EH (cell line): Measurements from ENCODE around the gene CERT1.
"Not testable (repeated sequence)": the region's sequence is repeated elsewhere in the genome, so short reads cannot be mapped to it uniquely, and the experiment has no call there.

Experiments
- DNase-seq: peaks from one replicate; pipeline ENCODE4 v3.0.0-alpha.2; 2015; ENCODE audit warnings: low read depth

CERT1 gene

DNA sequence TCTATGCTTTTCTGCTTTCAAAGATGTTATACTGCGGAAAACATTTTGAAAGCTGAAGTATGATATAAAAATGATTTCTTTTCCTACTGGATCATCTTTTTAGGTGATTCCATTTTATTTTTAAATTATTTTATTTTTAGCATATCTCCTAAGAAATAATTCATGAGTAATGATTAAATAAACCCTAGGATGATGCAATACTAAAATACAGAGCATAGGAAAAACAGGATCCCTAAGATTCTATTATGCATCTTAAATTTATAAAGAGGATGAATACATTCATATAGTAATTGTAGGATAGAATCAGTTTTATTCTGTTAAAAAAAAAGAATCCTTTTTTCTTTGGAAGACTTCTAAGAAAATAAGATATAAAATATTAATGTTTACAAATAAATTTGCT lies 11.1 kb upstream of the CERT1 start:
- no peak for DNase-seq

DNA sequence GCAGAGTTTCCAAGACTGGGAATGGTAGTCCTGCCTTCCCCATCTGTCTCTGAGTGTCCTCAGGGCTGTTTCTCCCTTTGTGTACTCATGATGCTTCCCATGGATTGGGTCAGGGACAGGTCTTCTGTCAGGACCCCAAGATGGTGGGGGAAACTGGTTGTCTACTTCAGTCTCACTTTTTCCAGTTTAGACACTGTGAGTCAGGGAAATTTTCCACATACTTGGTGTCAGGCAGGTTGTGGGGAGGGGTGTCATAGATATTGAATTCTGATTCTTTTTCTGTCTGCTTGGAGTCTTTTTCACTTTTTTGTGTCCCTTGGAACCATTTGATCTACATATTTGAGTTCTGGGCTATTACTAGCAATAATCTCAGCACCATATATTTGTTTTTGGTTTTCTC lies 10.6 kb upstream of the CERT1 start:
- peak; percentile 10 for DNase-seq

DNA sequence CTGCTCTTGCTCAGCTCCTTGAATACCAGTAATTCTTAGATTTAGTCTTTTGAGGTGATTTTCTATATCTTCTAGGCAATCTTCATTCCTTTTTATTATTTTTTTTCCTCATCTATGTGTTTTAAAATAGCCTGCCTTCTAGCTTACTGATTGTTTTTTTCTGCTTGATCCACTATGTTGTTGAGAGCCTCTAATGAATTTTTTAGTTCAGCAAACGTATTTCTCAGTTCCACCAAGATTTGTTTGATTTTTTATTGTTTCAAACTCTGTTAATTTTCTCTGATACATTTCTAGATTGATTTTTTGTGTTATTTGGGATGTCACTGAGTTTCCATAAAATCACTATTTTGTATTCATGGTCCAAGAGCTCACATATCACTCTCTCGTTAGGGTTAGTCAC lies 9.8 kb upstream of the CERT1 start:
- no peak for DNase-seq

DNA sequence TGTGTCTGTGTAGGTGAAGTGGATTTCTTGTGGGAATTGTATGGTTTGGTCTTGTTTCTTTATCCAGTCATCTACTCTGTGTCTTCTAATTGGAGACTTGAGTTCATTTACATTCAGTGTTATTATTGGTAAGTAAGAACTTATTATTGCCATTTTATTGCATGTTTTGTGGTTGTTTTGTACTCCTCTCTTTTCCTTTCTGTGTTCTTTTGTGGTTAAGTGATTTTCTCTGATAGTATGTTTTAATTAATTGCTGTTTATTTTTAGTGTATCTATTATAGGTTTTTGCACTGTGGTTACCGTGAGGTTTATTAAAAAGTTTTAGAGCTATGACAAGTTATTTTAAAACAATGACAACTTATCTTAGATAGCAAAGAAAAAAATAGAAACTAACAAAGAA lies 8.3 kb upstream of the CERT1 start:
- no peak for DNase-seq

DNA sequence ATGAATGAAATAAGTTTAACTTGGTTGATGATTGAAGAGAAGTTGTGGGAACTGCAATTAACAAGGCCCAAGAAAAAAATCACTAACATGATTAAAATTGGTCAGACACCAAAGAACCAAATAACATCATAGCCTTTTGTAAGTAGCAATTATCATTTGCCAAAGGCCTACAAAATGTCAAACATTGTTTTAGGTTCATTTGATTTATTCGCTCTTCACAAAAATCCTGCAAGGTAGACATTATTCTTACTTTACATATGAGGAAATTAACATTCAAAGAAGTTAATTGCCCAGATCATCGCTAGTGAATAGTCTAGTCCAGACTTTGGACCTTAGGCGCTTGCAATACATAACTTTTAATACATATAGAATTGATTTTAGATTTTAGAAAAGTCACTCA lies 2.9 kb upstream of the CERT1 start:
- DNase-seq: no peak

DNA sequence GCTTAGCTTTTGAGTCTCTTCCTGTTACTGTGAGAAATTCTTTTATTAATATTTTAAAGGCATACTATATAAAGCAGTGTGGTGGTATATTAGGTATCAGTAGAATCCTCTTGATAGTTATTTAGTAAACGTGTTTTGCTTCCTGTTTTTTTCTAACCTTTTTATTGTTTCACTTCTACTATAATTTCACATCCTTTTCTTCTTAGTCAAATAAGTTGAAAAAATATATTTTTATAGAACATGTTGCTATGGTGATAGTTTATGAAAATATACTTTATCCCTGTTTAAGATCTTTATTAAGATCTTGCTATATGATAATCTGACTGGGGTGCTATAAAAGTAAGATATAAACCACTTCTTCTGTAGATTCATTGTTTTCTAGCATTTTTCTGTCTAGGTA lies 2.4 kb upstream of the CERT1 start:
- DNase-seq: no peak

DNA sequence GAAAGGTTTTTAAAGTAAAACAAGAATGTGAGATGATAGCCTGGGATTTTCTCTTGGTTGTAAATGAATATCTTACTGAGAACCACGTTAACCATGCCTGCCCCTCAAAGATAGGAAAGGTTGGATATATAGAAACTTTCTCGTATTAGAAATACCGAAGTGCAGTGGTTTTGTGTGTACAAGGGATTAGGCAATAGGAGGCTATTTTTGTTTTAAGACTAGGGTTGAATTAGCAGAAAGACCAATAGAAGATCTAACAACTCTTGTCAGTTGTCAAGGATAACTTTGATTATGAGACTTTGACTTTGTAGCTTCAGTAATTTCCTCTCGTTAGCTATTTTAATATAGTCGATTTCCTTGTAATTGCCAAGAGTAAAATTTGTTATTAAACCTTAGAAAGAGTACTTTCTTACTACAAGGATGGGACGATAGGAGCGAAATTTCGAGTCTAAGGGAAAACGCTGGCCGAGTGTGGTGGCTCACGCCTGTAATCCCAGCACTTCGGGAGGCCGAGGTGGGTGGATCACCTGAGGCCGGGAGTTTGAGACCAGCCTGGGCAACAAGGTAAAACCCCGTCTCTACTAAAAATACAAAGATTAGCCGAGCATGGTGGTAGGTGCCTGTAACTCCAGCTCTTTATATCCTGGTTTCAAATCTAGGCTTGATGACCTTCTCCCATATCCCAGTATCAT lies 1.1 kb upstream of the CERT1 start:
- DNase-seq: peak; percentile 13

GRCh38 chr5:75510836-75511434 lies 494 bp downstream of the CERT1 start:
- no peak for DNase-seq

- peak; percentile 58 for DNase-seq
Measured at GRCh38 chr5:75510417-75510835, 1.0 kb downstream of the CERT1 start.

GRCh38 chr5:75509956-75510355 lies 1.5 kb downstream of the CERT1 start:
- DNase-seq: peak; percentile 53

DNA sequence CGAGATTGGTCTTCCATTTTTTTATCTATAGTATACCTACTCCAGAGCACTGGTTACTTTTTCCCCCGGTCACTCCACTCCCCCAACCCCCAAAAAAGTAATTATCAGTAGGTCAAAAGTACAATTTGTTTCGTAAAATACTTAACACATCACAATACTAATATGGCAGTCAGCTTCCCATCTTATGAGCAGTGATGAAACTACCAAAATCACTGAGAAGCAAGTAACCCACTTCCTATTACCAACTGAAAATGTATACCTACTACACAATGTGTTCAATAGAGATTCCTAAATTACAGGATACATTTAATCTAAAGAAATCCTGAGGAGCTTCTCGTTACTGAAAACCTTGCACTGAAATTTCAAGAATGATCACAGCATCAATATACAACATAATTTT lies 1.9 kb downstream of the CERT1 start:
- DNase-seq: no peak

DNA sequence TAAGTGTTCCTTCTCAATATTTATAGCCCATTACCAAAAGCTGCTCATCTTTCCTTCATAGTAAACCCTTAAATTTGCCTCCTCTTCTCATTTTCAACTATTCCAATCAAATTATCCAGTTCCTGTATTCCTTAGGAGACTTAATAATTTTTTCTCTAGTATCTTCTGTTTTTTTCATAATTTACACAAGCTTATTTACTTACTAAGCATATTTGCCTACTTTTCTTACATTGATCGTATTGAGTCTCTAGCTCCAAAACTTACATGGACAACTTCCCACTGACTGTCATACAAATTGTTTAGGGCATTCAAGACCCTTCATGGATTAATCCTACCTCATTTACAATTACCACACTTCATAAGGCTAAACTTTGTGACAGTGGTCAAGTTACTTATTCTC lies 3.6 kb downstream of the CERT1 start:
- DNase-seq: no peak

DNA sequence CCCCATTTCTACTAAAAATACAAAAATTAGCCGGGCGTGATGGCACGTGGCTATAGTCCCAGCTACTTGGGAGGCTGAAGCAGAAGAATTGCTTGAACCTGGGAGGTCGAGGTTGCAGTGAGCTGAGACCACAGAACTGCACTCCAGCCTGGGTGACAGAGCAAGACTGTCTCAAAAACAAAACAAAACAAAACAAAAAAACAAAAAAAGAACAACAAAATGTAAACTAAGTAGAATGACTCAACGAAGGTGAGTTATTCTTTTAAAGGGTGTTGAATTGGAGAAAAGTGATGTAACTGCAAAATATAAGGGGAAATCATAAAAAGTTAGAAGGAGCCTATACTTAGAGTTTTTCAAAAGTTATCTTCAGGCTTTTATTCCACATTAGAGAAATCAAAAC lies 6.3 kb downstream of the CERT1 start:
- not testable (repeated sequence) for DNase-seq

DNA sequence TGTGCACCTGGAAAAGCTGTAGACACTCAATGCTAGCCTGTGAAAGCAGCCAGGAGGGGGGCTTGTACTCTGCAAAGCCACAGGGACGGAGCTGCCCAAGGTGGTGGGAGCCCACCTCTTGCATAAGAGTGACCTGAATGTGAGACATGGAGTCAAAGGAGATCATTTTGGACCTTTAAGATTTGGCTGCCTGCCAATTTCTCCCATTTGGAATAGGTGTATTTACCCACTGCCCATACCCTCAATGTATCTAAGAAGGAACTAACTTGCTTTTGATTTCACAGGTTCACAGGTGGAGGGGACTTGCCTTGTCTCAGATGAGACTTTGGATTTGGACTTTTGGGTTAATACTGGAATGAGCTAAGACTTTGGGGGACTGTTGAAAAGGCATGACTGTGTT lies 12.6 kb downstream of the CERT1 start:
- DNase-seq: not testable (repeated sequence)

DNA sequence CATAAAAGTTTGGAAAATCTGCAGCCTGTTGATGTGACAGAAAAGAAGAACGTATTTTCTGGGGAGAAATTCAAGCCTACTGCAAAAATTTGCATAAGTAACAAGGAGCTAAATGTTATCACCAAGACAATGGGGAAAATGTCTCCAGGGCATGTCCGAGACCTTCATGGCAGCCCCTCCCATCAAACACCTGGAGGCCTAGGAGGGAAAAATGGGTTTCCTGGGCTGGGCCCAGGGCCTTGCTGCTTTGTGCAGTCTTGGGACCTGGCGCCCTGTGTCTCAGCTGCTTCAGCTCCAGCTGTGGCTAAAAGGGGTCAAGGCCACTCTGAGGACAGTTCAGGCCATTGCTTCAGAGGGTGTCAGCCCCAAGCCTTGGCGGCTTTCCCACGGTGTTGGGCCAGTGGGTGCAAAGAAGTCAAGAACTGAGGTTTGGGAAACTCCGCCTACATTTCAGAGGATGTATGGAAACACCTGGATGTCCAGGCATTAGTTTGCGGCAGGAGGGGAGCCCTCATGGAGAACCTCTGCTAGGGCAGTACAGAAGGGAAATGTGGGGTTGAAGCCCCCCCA lies 13.1 kb downstream of the CERT1 start:
- no peak for DNase-seq

GRCh38 chr5:75496026-75496425 lies 15.4 kb downstream of the CERT1 start:
- DNase-seq: peak; percentile 11

DNA sequence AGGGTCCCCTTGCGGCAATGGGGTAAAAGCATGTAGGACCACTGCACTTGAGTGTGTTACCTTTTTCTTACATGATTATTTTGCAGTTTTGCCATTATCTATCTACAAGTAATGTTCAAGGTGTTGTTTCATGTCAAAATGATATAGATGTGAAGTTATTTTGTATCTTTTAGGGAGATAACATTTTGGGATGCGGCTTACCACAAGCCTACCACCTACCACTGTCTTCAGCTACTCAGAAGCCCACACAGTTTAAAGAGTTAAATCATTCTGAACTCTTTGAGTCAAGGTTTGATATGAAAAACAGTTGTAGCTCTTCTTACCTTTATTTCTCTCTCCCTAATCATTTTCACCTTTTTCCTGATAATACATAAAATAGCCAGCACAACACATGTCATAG lies 19.8 kb downstream of the CERT1 start:
- DNase-seq: no peak

GRCh38 chr5:75489847-75490246 lies 21.6 kb downstream of the CERT1 start:
- not testable (repeated sequence) for DNase-seq

DNA sequence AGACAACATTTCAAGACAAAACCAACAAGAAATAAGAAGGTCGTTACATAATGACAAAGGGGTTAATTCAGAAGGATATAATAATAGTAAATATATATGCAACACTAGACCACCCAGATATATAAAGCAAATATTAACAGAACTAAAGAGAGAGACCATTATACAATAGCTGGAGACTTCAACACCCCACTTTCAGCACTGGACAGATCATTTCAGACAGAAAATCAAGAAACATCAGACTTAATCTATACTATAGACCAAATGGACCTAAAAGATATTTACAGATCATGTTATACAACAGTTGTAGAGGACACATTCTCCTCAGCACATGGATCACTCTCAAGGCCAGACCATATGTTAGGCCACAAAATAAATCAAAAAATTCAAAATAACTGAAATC lies 26.8 kb downstream of the CERT1 start:
- no peak for DNase-seq

DNA sequence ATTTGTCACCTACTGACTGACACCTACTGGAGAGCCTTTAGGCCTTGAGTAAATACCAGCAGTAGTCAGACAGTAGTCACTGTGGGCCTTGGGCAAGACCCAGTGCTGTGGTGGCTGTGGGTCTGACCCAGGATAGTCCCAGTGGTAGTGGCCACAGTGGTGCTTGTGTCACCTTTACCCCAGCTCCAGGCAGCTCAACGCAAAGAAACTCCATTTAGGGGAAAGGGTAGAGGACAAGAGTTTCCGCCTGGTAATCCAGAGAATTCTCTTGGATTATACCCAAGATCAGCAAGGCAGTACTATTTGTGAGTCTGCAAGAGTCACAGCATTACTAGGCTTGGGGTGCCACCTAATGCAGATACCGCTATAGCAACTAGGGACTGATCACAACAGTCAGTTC lies 28.9 kb downstream of the CERT1 start:
- DNase-seq: no peak

GRCh38 chr5:75481024-75481423 lies 30.4 kb downstream of the CERT1 start:
- DNase-seq: no peak

DNA sequence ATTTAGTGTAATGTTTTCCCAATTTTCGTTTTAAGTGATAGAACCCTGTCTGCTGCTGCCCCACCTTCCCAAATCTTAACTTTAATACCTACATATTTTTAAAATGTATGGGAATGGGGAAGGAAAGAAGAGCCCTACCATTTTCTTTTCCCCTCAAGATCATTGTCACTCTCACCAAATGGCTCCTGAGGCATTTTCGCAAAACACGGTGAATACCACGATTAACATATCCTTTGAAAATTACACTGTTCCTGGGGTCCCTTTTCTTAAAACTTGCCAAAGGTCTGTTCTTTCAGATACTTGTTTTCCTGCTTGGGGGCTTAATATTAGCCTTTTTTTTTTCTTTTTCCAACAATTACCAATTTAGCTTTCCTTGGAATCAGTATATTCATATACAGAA lies 36.1 kb downstream of the CERT1 start:
- DNase-seq: no peak

DNA sequence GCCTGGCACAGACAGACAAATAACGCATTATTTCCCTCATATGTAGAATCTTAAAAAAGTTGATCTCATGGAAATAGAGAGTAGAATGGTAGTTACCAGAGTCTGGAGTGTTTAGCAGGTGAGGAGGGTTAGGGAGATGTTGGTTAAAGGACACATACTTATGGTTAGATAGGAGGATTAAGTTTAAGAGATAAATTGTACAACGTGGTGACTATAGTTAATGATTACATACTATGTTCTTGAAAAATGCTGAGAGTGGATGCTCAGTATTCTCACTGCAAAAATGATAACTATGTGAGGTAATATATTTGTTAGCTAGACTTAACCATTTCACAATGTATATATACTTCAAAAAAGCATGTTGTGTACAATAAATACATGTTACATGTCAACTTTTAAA lies 38.0 kb downstream of the CERT1 start:
- no peak for DNase-seq

DNA sequence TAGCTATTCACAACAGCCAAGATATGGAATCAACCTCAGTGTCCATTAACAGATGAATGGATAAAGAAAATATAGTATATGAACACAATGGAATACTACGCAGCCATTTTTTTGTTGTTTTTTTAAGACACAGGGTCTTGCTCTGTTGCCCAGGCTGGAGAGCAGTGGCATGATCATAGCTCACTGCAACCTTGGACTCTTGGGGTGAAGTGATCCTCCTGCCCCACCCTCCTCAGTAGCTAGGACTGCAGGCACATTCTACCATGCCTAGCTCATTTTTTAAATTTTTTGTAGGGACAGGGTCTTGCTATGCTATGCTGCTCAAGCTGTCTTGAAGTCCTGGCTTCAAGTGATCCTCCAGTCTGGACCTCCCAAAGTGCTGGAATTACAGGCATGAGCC lies 38.5 kb downstream of the CERT1 start:
- peak; percentile 6 for DNase-seq
